HG03354 (cell line): ENCODE measurements around the gene SPECC1.
"Not testable (repeated sequence)": the region's sequence is repeated elsewhere in the genome, so short reads cannot be mapped to it uniquely, and the experiment has no call there.

Experiments used
- ATAC-seq: cut with Tn5 transposase; IDR thresholded peaks from one replicate; pipeline ENCODE4 v1.9.1; 2021; ENCODE audit warnings: mild to moderate bottlenecking; ENCODE audit not compliant: unreplicated experiment, poor library complexity, severe bottlenecking

The SPECC1 gene

GRCh38 chr17:20217677-20218076, 208.5 kb downstream of the SPECC1 start:
- ATAC-seq, result no peak

DNA sequence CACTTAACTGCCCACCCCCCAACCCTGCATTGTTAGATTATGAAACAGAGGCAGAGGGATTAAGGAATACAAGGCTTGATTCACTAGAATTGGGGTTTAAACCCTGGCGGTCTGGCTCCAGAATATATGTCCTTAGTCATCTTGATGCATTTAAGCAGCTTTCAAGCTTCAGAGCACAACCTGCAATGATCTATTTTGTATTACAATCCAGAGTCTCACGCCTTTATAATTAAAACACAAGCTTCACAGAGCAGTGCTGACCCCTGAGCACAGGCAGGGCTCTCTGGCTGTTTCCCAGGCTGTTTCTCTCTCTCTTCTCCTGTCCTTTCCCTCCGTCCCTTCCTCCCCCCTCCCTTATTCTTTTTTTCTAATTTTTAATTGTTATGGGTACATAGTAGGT, 209.1 kb downstream of the SPECC1 start:
- no peak for ATAC-seq

GRCh38 chr17:20223808-20224328, 214.7 kb downstream of the SPECC1 start:
- no peak for ATAC-seq

DNA sequence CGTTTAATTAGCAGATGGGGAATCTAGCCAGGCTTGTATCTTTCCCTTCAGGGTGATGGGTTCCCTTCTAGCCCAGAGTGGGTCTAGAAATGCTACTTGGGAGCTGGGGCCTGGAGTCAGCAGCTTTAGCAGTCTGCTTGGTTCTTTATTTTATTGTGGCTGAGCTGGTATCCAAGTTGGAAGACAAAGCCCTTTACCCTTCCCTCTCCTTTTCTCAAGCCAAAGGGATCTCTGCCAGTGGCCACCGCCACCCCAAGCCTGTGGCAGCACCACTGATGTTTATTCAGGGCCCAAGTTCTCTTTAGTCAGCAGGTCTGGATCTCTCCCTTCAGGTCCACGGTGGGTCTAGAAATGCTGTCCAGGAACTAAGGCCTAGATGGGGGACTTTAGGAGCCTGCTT, 215.2 kb downstream of the SPECC1 start:
- ATAC-seq, result no peak

GRCh38 chr17:20225162-20226115, 216.3 kb downstream of the SPECC1 start:
- ATAC-seq, result no peak

GRCh38 chr17:20226814-20227482, 217.8 kb downstream of the SPECC1 start:
- ATAC-seq, result peak; percentile 73

GRCh38 chr17:20227720-20228370, 218.7 kb downstream of the SPECC1 start:
- ATAC-seq, result not testable (repeated sequence)

- no peak for ATAC-seq
Measured at GRCh38 chr17:20228410-20228809, 219.3 kb downstream of the SPECC1 start.

DNA sequence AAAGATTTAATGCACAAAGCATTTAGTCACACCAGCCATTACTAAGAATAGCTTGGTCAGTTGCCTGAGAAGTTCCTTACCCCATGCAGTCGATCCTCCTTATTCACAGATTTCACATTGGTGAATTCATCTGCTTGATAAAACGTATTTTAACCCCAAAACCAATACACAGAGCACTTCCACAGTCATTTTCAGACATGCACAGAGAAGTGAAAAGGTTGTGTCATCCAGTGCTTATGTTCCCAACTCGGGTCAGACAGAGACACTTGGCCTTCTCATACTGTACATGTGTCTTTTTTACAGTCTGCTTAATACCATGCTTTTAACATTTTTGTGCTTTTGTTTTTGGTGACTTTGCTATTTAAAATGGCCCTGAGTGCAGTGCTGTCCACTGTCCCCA, 219.7 kb downstream of the SPECC1 start:
- no peak for ATAC-seq

GRCh38 chr17:20230924-20231323, 221.8 kb downstream of the SPECC1 start:
- ATAC-seq, result no peak

- no peak for ATAC-seq
Measured at GRCh38 chr17:20232611-20233010, 223.5 kb downstream of the SPECC1 start.

- no peak for ATAC-seq
Measured at GRCh38 chr17:20234276-20234675, 225.1 kb downstream of the SPECC1 start.

DNA sequence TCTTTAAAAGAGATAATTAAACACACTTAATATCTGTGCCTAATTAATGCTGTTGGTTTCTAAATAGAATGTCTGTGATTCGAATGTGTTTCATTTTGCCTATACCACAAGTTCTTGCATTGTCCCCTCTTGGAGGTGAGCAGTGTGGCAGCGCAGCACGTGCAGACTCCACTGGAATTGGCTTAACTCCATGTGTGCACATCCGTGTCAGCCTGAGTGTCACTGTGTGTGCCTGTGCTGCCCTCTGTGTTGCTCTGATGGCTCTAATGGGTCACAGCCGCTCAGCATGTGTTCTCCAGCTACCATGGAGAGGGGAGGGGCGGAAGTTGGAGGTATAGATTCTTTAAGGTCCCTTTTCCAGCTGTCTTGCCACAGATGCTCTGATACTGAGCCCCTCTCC, 226.6 kb downstream of the SPECC1 start:
- ATAC-seq, result no peak

GRCh38 chr17:20236578-20237227, 227.5 kb downstream of the SPECC1 start:
- no peak for ATAC-seq

DNA sequence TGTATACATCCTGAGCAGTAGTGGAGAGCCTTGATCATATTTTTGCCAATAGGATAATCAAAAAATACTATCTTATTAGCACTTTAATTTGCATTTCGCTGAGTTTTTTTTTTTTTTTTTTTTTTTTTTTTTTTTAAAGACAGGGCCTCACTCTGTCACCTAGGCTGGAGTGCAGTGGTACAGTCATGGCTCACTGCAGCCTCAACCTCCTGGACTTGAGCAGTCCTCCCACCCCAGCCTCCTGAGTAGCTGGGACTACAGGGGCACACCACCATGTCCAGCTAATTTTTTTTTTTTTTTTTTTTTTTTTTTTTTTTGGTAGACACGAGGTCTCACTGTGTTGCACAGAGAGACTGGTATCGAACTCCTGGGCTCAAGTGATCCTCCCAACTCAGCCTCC, 230.6 kb downstream of the SPECC1 start:
- not testable (repeated sequence) for ATAC-seq

GRCh38 chr17:20241855-20242254, 232.7 kb downstream of the SPECC1 start:
- ATAC-seq, result no peak

- no peak for ATAC-seq
Measured at GRCh38 chr17:20242271-20242670, 233.1 kb downstream of the SPECC1 start.

GRCh38 chr17:20243524-20243923, 234.4 kb downstream of the SPECC1 start:
- ATAC-seq, result no peak

- no peak for ATAC-seq
Measured at GRCh38 chr17:20244671-20245070, 235.5 kb downstream of the SPECC1 start.

DNA sequence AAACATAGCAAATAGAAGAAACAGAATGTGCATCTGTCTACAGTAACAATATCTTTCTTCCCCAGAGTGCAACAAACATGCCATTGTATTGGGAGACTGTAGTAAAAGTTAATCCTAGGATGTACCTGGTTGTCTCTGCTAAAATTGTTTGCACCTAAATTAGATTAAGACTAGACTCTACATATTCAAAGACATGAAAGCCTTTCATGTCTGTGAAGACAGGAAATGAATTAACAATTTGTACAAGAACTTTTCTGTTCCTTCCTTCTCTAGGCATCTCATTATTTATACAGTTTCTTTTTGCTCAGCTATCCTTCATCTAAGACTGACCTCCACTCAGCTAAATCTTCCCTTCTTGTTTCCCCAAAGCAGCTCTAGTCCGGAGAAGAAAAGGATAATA, 237.5 kb downstream of the SPECC1 start:
- no peak for ATAC-seq
